ENCODE results near the gene RPS28.

DNA sequence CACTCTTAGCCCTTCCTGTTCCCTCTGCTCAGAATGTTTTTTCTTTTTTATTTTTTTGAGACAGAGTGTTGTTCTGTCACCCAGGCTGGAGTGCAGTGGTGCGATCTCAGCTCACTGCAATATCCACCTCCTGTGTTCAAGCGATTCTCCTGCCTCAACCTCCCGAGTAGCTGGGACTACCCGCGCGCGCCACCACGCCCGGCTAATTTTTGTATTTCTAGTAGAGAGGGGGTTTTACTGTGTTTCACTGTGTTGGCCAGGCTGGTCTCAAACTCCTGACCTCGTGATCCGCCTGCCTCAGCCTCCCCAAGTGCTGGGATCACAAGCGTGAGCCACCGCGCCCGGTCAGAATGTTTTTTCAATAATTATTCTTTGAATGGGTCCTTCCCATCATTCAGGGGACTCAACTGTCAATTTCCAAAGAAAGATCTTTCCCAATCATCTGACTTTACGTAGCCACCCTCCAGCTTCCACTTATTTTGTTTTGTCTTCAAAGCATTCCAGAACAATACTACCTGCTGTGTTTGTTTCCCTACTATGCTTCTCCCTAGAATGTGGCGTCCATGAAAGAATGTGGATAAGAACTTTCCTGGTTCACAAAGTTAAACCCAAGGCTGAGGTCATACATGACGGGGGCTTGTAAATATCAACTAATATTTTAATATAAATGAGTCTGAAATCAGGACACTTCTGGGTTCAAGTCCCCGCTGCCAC is 1.3 kb upstream of the RPS28 start:
- TF ChIP-seq POLR2A (IDR thresholded peaks at IDR 0.05; ENCODE audit: low read length) (no peak), GATA1 (IDR thresholded peaks at IDR 0.05; ENCODE audit: low read depth, low read length) (no peak)

Measured in erythroblast (primary cell).